GM12801 (cell line): Measurements from ENCODE around the gene OPN4.

Experiments
- TF ChIP-seq, protein P1 (sequence below): IDR thresholded peaks from one replicate; pipeline ENCODE4 v1.5.1; 2011; ENCODE audit warnings: control low read depth; ENCODE audit not compliant: insufficient read length; ENCODE audit errors: extremely low read depth

Gene OPN4

DNA sequence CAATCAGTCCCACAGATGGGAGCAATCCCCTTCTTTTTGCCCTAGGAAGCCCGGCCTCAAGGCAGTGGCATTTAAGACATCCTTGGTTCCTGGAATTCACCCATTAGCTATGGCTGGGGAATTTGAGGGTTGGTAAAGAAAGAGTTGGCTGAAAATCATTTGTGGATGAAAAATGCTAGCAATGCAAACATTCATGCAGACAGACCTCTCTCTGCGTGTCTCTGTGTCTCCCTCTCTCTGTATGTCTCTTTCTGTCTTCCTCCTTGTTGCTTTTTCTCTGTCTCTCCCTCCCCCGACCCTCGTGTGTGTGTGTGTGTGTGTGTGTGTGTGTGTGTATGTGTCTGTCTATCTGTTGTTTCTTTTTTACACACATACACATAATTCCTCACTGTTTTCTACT is 33.4 kb downstream of the OPN4 start:
- TF ChIP-seq, protein P1, sequence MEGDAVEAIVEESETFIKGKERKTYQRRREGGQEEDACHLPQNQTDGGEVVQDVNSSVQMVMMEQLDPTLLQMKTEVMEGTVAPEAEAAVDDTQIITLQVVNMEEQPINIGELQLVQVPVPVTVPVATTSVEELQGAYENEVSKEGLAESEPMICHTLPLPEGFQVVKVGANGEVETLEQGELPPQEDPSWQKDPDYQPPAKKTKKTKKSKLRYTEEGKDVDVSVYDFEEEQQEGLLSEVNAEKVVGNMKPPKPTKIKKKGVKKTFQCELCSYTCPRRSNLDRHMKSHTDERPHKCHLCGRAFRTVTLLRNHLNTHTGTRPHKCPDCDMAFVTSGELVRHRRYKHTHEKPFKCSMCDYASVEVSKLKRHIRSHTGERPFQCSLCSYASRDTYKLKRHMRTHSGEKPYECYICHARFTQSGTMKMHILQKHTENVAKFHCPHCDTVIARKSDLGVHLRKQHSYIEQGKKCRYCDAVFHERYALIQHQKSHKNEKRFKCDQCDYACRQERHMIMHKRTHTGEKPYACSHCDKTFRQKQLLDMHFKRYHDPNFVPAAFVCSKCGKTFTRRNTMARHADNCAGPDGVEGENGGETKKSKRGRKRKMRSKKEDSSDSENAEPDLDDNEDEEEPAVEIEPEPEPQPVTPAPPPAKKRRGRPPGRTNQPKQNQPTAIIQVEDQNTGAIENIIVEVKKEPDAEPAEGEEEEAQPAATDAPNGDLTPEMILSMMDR: no peak

DNA sequence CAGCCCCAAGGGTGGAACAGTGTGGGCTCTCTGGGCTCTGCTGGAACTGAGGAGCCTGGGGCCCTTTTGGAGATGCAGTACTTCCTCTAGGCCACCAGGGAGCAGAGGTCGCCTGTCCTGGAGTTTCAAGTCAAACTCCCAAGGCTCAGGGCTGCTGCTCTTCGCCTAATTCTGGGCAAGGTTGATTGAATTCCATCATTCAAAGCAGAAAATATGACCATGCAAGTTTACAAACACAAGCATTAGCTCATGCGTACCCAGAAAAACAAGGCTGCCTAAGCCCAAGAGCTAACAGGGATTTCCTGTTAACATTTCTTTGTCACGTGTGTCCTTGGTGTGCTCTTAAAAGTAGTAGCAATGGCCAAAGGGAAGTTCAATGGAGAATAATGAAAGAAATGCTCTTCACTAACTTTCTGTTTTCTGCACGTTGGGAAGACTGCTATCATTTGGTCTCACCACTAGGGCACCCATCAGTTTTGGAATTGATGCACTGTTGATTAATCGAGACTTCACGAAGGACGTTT is 34.1 kb downstream of the OPN4 start:
- TF ChIP-seq, protein P1: no peak

DNA sequence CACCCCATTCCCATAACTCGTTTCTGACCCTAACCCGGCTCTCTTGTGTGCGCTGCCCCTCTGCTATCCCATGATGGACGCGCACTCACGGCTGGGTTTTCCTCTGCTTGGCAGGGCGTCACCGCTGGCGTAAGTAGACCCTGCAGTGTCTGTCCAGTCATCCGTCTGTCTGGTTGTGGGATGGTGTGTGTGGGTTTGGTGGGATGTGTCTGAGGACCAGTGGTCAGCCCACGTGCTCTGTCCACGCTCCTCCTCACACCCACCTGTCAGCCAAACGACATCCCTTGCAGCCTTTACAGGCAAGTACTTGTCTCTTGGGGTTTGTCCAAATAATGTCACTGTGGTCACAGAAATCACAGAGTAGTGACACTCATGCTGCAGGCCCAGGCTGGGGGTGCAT is 34.8 kb downstream of the OPN4 start:
- TF ChIP-seq, protein P1: no peak

DNA sequence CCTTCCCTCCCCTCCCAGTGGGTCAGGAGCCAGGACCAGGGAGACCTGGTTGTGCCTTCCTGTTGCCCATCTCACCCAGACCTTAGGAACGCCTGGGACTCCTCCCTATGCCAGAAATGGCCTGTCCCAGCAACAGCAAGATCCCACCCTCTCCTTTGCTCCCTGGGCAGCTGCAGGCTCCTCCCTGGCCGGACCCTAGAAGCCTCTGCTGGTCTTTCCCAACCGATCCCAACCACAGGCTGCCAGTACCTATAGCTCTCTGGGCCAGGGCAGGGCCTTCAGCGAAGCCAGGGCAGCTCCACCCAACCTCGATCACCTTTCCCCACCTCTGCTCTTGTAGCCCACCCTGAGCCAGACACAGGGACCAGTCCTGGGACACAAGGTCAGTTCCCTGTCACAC is 35.9 kb downstream of the OPN4 start:
- TF ChIP-seq, protein P1: no peak

DNA sequence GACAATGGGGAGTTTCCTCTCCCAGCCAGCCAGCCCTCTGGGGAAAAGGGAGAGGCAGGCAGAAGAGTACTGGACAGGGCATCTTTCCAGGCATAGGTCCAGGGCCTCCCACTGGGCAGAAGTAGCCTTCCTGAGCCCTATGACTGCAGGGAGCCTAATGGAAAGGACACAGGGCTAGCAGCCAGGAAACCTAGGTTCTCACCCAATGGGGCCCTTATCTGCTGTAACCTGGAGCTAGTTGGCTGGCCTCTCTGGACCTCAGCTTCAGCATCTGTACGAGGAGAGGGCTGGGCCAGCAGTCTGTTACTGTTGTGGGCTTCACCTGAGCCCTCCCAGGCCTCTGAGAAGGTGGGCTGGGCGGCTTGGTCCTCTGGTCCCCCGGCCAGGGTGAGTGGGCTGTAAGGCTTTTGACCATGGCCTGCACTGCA is 36.3 kb downstream of the OPN4 start:
- TF ChIP-seq, protein P1: no peak

DNA sequence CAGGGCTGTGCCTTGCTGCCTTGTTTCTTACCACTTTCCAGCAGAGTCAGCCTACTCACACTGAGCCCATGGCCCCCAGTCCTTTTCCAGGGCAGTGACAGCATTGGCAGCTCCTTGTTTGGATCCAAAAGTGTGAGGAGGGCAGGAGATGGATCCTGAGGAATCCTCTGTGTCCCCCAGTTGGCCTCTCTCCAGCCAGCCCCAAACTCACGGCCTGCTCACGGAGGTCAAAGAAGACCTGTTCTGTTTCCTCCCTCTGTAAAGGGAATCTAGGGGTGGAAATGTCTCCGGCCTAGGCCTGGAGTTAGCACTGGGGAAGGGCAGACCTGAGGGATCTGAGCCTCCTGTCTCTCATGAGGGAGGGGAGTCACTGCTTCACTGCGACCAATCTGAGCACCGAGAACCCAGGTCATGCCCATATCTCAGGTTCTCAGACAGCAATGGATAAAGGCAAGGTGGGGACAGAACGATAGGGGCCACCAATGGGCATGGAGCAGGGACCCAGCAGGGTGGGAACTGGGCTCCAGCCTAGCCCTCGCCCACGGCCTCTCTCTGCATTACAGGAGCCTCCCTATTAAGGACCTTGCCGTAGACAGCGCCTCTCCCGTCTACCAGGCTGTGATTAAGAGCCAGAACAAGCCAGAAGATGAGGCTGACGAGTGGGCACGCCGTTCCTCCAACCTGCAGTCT is 37.1 kb downstream of the OPN4 start:
- TF ChIP-seq, protein P1: no peak

DNA sequence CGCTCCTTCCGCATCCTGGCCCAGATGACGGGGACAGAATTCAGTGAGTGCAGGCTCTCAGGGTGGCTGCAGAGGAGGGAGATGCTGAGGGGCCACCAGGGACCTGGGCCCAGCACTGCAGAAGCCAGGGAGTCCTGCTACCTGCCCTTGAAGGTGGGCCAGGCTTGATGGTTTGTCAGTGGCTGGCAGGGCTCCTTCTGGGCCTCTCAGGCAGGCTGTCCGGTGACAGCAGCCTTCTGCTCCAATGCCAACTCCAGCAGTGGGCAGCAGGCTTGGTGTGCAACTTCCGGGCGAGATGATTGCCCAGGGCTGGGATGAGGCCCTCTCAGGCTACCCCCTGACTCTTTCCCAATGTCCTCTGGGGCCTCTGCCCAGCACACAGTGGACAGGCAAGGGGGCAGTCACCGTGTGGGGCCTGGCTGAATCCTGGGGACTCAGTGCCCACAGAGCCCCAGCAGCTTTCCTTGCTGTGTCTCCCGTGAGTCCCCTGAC is 37.7 kb downstream of the OPN4 start:
- TF ChIP-seq, protein P1: no peak
